ENCODE data around the gene WDR44. TPM values are rescaled to one million over a fixed set of nuclear protein-coding genes. Genes with fewer than 3 reads are reported as not detected.
"Not testable (repeated sequence)": the region's sequence is repeated elsewhere in the genome, so short reads cannot be mapped to it uniquely, and the experiment has no call there.

WDR44 gene
- total RNA-seq, 1 experiment from 2014 or later: 18.4 TPM

GRCh38 chrX:118484216-118484903, 138.5 kb downstream of the WDR44 start:
- Mint-ChIP-seq H3K9me3 (no peaks in the 10 kb centered on the region), H3K27ac (no peak overlapping the region), H3K4me3 (no peak overlapping the region), H3K4me1 (no peaks in the 10 kb centered on the region), H3K36me3 (no peaks in the 10 kb centered on the region), H3K27me3 (ENCODE audit: low read depth) (no peaks in the 10 kb centered on the region)
- DNase-seq (ENCODE audit: low spot score) (no peak), ATAC-seq (no peak)
- POLR2A ChIA-PET: no interaction called here
- no peak for TF ChIP-seq IRF2 (CRISPR knock-in tag; IDR thresholded peaks at IDR 0.05; ENCODE audit: borderline replicate concordance, low read depth)
- TF ChIP-seq ZNF512 (CRISPR knock-in tag; IDR thresholded peaks at IDR 0.05; ENCODE audit: borderline replicate concordance): no peak
- TF ChIP-seq ZNF425 (CRISPR knock-in tag; conservative IDR thresholded peaks at IDR 0.05): no peak
- TF ChIP-seq ZNF416 (CRISPR knock-in tag; IDR thresholded peaks at IDR 0.05): no peak
- no peak for TF ChIP-seq GTF2I (CRISPR knock-in tag; conservative IDR thresholded peaks at IDR 0.05)
- no peak for TF ChIP-seq E2F5 (CRISPR knock-in tag; IDR thresholded peaks at IDR 0.05)
- TF ChIP-seq ZNF396 (CRISPR knock-in tag; IDR thresholded peaks at IDR 0.05; ENCODE audit: borderline replicate concordance): no peak
- TF ChIP-seq MAX (CRISPR knock-in tag; IDR thresholded peaks at IDR 0.05): no peak
- TF ChIP-seq ZMAT4 (CRISPR knock-in tag; IDR thresholded peaks at IDR 0.05): no peak
- TF ChIP-seq TP53 (CRISPR knock-in tag; IDR thresholded peaks at IDR 0.05): no peak
- TF ChIP-seq ZNF317 (CRISPR knock-in tag; IDR thresholded peaks at IDR 0.05; ENCODE audit: borderline replicate concordance, low read depth): no peak
- CTCF ChIA-PET: interaction anchor here (0.6 kb wide), 1 partner anchor 122 kb away, joined by 5 read pairs; no protein-coding TSS in a partner anchor

GRCh38 chrX:118486693-118487092, 140.8 kb downstream of the WDR44 start:
- H3K27me3 Mint-ChIP-seq (ENCODE audit: low read depth); DNase-seq (ENCODE audit: low spot score); H3K4me1 Mint-ChIP-seq; CTCF ChIA-PET; H3K36me3 Mint-ChIP-seq; POLR2A ChIA-PET; H3K9me3 Mint-ChIP-seq; H3K4me3 Mint-ChIP-seq; H3K27ac Mint-ChIP-seq; ATAC-seq: not testable (repeated sequence)

- H3K9me3 Mint-ChIP-seq: no peaks in the 10 kb centered on the region
- ATAC-seq (no peak), DNase-seq (ENCODE audit: low spot score) (no peak)
- CTCF ChIA-PET: no interaction called here
- H3K27ac Mint-ChIP-seq: no peak overlapping the region
- peaks cover 17% of the 10 kb centered on the region for H3K4me1 Mint-ChIP-seq
- no peak overlapping the region for H3K4me3 Mint-ChIP-seq
- peaks cover 18% of the 10 kb centered on the region for H3K27me3 Mint-ChIP-seq (ENCODE audit: low read depth)
- POLR2A ChIA-PET: no interaction called here
- H3K36me3 Mint-ChIP-seq: no peaks in the 10 kb centered on the region
- TF ChIP-seq IRF1 (CRISPR knock-in tag; IDR thresholded peaks at IDR 0.05): no peak
- no peak for TF ChIP-seq ZNF263 (CRISPR knock-in tag; IDR thresholded peaks at IDR 0.05; ENCODE audit: low read depth)
- TF ChIP-seq NR3C1 (CRISPR knock-in tag; conservative IDR thresholded peaks at IDR 0.05; ENCODE audit: low read depth): no peak
- TF ChIP-seq ZNF416 (CRISPR knock-in tag; IDR thresholded peaks at IDR 0.05): no peak
- TF ChIP-seq ZNF281 (CRISPR knock-in tag; IDR thresholded peaks at IDR 0.05): no peak
- TF ChIP-seq ETV6 (CRISPR knock-in tag; IDR thresholded peaks at IDR 0.05): no peak
- no peak for TF ChIP-seq AFF4 (CRISPR knock-in tag; IDR thresholded peaks at IDR 0.05; ENCODE audit: borderline replicate concordance)
- no peak for TF ChIP-seq FOXK1 (CRISPR knock-in tag; IDR thresholded peaks at IDR 0.05)
- TF ChIP-seq HMGA2 (CRISPR knock-in tag; IDR thresholded peaks at IDR 0.05): no peak
Measured at GRCh38 chrX:118493016-118493415, 147.1 kb downstream of the WDR44 start.
